HG03521 (cell line): ENCODE results near the gene NBAS.
A peak's percentile ranks its signal among the peaks of the same experiment; 100 is the strongest.
"Not testable (repeated sequence)": the region's sequence is repeated elsewhere in the genome, so short reads cannot be mapped to it uniquely, and the experiment has no call there.

Experiments used
- ATAC-seq: cut with Tn5 transposase; IDR thresholded peaks from one replicate; pipeline ENCODE4 v1.9.1; 2021; ENCODE audit warnings: mild to moderate bottlenecking, moderate library complexity; ENCODE audit not compliant: unreplicated experiment

The NBAS gene

GRCh38 chr2:15561574-15562344 is 625 bp upstream of the NBAS start:
- peak; percentile 20 for ATAC-seq

- ATAC-seq: peak; percentile 41
These were observed 770 bp downstream of the NBAS start for GRCh38 chr2:15560140-15560987.

GRCh38 chr2:15559379-15560139 is 1.6 kb downstream of the NBAS start:
- no peak for ATAC-seq

- ATAC-seq: no peak
These were observed 3.2 kb downstream of the NBAS start for GRCh38 chr2:15557887-15558311.

DNA sequence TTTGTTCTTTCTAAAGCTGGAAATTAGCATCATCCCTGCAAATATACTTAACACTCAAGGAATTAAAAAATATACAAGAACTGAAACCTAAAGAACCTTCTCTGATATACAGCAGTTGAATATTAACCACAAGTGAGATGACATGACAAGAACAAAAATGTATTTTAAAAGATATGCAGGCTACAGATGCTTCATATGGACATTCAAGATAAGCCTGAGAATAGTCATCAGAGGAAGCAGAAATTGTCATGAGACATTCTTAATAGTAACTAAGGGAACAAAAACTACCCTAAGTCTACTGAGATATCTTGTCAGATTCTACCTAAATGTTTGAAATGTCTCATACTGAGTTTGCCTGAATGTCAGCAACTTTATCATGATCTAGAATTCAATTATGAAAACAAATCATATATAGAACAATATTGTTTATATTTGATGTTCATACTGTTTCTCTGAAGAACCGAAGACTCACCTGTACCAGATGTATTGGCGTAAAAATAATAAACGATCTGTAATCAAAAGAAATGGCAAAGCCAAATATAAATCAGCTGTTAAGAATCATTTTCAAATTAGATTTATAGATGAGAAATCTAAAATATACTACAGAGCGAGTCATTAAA is 4.7 kb downstream of the NBAS start:
- ATAC-seq: no peak

- ATAC-seq: no peak
These were observed 5.4 kb downstream of the NBAS start for GRCh38 chr2:15555760-15556193.

DNA sequence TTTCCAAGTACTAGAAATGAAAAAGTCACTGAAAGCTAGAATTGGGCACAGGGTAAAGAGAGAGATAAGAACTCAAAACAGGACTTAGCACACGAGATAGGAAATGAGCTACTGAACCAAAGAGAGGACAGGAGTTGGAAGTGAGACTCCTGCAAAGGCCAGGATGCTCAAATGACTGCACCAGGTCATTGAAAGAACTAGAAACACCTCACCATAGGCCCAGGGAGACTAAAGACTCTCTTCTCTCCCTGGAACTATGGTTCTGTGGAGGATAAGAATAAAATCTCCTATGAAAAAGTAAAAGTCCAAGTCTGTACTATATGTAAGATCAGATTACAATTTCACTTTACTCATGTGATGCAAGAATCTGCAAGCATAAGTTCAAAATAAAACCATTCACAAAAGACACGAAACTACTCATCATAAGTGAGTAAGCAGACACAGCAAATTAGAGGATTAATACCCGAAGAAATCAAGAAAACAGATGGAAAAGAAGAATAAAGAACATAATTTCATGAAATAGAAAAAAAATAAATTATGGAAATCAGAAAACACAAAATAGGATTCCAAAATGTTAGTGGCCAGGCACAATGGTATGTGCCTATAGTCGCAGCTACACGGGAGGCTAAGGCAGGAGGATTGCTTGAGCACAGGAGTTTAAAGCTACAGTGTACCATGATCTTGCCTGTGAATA is 6.5 kb downstream of the NBAS start:
- no peak for ATAC-seq

DNA sequence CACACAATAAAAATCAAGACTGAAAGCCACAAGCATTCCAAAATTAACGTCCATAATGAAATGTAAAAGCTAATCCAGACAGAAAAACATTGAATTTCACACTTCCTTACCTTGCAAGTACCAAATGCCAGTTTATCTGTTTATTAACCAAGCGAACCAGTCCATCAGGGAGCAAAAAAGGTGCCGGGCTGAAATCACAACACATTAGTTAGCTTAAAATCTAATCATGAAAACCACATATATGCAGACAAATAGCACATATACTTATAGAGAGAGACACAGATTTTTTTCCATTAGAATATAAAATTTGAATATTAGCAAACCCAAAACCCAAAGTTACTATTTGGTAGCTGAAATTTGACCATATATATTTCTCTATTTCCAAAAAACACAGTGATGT is 7.2 kb downstream of the NBAS start:
- no peak for ATAC-seq

DNA sequence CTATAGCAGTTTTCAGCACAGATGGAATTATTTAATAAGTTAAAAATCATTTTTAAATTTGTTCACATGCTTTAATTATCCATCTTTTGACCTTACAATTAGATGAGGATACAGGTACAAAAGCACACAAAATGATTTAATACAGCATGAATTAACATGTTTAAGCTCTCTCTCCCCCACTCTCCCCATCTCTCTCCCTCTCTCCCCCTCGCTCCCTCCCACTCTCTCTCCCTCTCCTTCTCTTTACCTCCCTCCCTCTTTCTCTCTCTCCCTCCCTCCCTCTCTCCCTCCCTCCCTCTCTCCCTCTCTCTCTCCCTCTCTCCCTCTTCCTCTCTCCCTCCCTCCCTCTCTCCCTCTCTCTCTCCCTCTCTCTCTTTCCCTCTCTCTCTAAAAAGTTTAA is 7.6 kb downstream of the NBAS start:
- ATAC-seq: no peak

DNA sequence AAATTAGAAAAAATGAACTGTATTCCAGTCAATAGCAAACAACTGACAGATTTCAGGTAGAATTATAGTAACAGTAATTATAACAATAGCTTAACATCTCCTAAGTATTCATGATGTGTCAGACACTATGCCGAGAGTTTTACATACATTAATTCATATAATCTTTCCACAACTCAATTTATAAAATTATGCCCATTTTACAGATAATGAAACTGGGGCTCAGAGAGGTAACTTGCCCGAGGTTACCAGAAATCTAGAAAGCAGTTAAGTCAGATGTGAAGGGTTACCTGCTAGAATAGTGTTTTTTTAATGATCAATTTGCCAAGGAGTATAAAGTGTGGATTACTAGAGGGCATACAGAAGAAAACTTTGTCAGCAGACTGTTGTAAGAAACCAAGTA is 12.2 kb downstream of the NBAS start:
- ATAC-seq: no peak

GRCh38 chr2:15547115-15547876 is 13.8 kb downstream of the NBAS start:
- ATAC-seq: no peak

DNA sequence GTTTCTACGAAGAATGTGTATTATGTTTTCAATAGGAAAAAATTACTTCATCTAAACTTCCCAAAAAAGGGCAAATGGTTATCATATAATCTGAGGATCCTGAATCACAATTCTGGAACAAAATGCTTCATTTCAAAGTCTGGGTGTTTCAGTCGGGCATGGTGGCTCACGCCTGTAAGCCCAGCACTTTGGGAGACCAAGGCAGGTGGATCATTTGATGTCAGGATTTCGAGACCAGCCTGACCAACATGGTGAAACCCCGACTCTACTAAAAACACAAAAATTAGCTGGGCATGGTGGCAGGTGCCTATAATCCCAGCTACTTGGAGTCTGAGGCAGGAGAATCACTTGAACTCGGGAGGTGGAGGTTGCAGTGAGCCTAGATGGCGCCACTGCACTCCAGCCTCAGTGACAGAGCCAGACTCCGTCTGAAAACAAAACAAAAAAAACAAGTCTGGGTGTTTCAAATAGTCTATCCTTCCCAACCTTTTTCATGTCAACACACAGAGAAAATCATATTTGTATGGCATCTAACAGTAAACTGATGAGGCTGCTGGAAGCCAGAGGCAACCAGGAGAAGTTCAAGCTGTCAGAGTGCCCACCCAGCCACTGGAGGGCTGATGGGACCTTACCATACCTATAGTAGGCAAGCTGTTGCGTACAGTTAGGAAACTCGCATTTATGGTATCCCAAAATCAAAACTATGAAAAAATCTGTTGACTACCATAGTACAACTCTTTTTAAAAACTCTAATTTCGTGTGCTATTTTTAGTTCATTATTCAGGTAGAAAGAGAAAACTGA is 14.6 kb downstream of the NBAS start:
- no peak for ATAC-seq

DNA sequence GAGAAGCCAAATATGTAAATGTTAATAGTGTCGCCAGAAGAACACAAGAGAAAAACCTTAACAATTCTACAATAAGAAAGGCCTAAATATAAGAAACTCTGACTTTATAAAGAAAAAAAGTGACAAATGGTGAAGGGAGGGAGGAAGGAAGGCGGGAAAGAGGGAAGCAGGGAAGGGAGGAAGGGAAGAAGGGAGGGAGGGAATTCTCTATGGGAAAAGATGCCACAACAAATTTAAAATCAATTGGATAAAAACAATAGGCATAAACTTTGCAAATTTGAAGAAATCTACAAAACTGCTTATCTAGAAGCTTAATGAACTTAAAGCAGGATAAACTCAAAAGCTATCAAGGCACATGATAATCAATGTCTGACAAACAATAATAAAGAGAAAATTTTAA is 16.9 kb downstream of the NBAS start:
- ATAC-seq: no peak

GRCh38 chr2:15543541-15543940 is 17.6 kb downstream of the NBAS start:
- ATAC-seq: no peak

DNA sequence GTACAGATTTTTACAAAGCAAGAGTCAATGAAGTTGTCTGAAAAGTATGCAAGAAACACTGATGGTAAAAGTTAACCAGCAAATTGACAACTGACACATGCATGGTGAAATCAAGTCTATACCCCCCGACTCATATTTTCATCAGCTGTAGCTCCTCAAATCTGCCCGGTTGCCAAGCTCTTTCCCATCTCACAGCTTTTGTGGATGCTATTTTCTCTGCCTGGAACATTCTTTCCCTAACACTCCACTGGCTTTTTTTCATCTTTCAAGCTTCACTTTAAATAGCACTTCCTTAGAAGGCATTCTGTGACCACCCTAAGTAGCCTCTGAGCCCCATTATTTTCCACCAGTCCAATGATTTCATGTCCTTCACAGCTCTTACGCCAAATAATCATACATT is 18.1 kb downstream of the NBAS start:
- no peak for ATAC-seq

DNA sequence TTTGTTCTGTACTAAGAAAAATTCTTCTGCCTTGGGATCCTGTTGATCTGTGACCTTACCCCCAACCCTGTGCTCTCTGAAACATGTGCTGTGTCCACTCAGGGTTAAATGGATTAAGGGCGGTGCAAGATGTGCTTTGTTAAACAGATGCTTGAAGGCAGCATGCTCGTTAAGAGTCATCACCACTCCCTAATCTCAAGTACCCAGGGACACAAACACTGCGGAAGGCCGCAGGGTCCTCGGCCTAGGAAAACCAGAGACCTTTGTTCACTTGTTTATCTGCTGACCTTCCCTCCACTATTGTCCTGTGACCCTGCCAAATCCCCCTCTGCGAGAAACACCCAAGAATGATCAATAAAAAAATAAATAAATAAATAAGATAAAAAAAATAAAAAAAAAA is 18.9 kb downstream of the NBAS start:
- not testable (repeated sequence) for ATAC-seq

GRCh38 chr2:15540523-15540922 is 20.6 kb downstream of the NBAS start:
- peak; percentile 11 for ATAC-seq

DNA sequence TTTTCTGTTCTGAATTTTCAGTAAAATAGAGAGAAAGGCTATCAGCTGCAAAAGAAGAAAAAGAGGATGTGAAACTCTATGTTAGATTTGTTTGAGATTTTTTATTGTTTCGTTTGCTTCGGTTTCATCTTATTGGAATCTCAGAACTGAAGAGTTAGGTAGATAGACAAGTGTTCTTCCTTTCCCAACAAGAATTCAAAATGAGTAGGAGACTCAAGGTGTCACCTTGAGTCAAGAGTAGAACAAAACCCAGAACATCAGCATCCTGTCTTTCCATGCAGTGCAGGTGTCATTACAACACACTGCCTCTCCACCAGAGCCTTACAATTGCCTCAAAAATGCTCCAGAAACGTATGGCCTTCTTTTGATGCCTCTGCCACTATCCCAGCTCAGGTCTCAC is 21.1 kb downstream of the NBAS start:
- peak; percentile 90 for ATAC-seq

GRCh38 chr2:15538792-15539191 is 22.3 kb downstream of the NBAS start:
- no peak for ATAC-seq
